ENCODE data around the gene SPINK4. TPM values are rescaled to one million over a fixed set of nuclear protein-coding genes. Genes with fewer than 3 reads are reported as not detected.

The SPINK4 gene
- total RNA-seq, 4 donors from 2014 or later = not detected

DNA sequence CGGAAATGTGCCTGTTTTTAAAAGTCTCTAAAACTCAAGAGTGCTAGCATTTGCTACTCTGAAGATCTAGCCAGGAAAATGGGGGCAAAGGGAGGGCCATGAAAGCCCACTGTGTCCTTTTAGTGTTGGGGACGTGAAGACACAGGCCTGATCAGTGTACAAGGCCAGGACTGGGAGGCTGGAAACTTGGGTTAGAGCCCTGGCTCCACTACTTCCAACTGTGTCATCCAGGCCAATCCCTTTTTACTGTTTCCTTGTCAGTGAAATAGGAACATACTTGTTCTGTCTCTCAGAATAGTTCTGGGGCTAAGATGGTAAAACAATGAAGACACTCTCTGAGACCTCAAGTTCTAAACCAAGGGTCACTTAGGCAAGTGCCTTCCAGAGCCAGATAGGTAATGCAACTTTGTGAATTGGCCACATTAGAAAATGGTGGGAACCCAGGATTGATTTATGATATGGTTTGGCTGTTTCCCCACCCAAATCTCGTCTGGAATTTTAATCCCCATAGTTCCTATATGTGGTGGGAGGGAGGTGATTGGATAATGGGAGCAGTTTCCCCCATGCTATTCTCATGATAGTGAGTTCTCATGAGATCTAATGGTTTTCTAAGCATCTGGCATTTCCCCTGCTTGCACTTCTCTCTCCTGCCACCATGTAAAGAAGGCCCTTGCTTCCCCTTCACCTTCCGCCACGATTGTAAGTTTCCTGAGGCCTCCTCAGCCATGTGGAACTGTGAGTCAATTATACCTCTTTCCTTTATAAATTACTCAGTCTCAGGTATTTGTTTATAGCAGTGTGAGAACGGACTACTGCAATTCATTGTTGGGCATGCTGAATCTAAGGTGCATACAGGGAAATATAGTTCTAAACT, 42.5 kb upstream of the SPINK4 start:
- DNase-seq = no peak
- TF ChIP-seq POLR2A (IDR thresholded peaks at IDR 0.05) = no peak
- TF ChIP-seq, protein P1, sequence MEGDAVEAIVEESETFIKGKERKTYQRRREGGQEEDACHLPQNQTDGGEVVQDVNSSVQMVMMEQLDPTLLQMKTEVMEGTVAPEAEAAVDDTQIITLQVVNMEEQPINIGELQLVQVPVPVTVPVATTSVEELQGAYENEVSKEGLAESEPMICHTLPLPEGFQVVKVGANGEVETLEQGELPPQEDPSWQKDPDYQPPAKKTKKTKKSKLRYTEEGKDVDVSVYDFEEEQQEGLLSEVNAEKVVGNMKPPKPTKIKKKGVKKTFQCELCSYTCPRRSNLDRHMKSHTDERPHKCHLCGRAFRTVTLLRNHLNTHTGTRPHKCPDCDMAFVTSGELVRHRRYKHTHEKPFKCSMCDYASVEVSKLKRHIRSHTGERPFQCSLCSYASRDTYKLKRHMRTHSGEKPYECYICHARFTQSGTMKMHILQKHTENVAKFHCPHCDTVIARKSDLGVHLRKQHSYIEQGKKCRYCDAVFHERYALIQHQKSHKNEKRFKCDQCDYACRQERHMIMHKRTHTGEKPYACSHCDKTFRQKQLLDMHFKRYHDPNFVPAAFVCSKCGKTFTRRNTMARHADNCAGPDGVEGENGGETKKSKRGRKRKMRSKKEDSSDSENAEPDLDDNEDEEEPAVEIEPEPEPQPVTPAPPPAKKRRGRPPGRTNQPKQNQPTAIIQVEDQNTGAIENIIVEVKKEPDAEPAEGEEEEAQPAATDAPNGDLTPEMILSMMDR (IDR thresholded peaks at IDR 0.05) = peak in 2 of 6 experiments; percentile 26 to 40
- no peaks in the 10 kb centered on the region for H3K36me3 ChIP-seq
- H3K4me1 ChIP-seq = peaks cover 13 to 28% (median 18%) of the 10 kb centered on the region in 3 donors
- H3K27me3 ChIP-seq = no peaks in the 10 kb centered on the region
- peak overlapping the region; percentile 5 to 56 (median 50) for H3K27ac ChIP-seq
- H3K9me3 ChIP-seq = no peaks in the 10 kb centered on the region
- WGBS, 2 donors = 41 to 49% methylated on average over 6 of the region's 6 CpGs
- no peak overlapping the region for H3K4me3 ChIP-seq
- intact Hi-C loops (cut with DNase I) = no loop called here

DNA sequence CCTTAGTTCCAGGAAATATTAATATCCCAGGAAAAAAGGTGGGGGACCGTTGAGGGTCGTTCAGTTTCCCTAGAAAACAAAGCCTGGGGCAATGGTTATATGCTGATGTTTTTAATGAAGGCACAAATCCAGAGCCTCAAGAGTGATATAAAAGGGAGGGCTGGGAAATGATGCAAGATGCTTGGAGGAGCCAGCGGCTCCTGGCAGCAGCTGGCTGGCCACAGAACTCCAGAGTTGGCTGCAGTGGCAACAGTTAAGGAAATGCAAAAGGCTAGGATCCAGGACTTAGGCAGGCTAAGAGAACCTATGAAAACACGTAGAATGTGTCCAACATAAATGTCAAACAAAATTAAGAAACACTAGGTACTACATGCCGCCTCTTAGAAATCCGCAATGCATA, 41.8 kb upstream of the SPINK4 start:
- H3K27me3 ChIP-seq = no peaks in the 10 kb centered on the region
- no peaks in the 10 kb centered on the region for H3K36me3 ChIP-seq
- H3K4me1 ChIP-seq = peaks cover 13 to 28% (median 18%) of the 10 kb centered on the region in 3 donors
- DNase-seq = no peak
- TF ChIP-seq, protein P1 (IDR thresholded peaks at IDR 0.05) = no peak
- intact Hi-C loops (cut with DNase I) = no loop called here
- H3K9me3 ChIP-seq = no peaks in the 10 kb centered on the region
- no peak overlapping the region for H3K4me3 ChIP-seq
- WGBS, 2 donors = 42 to 53% methylated on average over 6 of the region's 6 CpGs
- H3K27ac ChIP-seq = peak overlapping the region in 3 of 4 donors; percentile 49 to 56 (median 52)

DNA sequence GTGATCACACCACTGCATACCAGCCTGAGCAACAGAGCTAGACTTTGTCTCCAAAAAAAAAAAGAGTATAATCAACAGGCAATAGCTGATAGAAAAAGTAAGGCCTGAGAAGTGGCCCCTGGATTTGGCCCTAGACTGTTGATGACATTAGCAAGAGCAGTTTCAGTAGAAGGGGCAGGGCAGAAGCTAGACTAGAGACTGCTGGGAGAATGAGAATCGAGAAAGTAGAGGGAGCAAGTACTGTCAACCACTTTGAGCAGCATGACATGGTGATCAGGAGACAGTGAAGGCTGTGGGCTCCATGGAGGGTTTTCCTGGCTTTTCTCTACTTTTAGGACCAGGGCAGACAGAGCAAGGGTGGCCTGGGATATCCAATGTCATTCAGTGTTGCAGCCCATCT, 37.9 kb upstream of the SPINK4 start:
- Histone ChIP-seq H3K27ac (peak overlapping the region in 1 of 4 donors; percentile 9), H3K9me3 (no peaks in the 10 kb centered on the region), H3K4me3 (no peak overlapping the region), H3K36me3 (no peaks in the 10 kb centered on the region), H3K27me3 (no peaks in the 10 kb centered on the region), H3K4me1 (peaks cover 13 to 18% (median 16%) of the 10 kb centered on the region in 3 donors)
- no peak for DNase-seq
- intact Hi-C loops (cut with DNase I) = no loop called here
- 84 to 89% methylated on average over 1 of the region's 1 CpG for WGBS, 2 donors
- TF ChIP-seq, protein P1 (IDR thresholded peaks at IDR 0.05) = no peak
- no peak for TF ChIP-seq POLR2A (IDR thresholded peaks at IDR 0.05)

DNA sequence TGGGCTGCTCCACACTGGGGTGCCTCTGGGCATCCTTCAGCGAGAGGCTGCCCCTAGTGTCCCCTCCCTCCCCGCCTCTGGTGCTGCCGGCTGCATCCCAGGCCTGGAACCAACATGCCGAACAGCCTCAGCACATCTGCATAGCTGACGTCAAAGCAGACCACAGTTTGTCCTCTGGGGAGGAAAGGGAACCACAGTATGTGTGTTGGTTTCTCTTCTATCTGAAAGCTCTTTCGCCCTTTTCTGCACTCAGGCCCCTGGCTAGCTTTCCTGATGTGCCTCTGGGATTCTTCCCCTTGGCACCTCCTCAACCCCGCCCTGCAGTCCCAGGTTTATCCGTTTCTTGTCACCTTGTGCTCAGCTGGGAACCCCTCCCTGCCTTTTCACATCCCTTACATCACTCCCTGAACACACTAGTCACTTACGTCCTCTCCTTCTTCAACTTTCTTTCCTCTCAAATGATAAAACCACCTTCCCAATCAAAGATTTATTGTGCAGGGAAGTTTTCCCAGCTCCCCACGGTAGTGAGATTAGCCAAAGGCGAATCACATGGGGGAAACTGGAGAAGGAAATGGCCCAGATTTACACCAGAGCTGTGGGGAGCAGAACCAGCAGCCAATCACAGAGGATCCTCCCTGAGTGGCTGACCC, 37.3 kb upstream of the SPINK4 start:
- intact Hi-C loops (cut with DNase I) = no loop called here
- 53 to 68% methylated on average over 11 of the region's 11 CpGs for WGBS, 2 donors
- peak overlapping the region in 2 of 4 donors; percentile 2 to 39 for H3K27ac ChIP-seq
- TF ChIP-seq POLR2A (IDR thresholded peaks at IDR 0.05) = peak in 1 of 4 donors; percentile 17
- TF ChIP-seq, protein P1 (IDR thresholded peaks at IDR 0.05) = no peak
- H3K4me3 ChIP-seq = no peak overlapping the region
- H3K27me3 ChIP-seq = no peaks in the 10 kb centered on the region
- H3K4me1 ChIP-seq = peaks cover 7 to 11% (median 10%) of the 10 kb centered on the region in 3 donors
- no peaks in the 10 kb centered on the region for H3K9me3 ChIP-seq
- H3K36me3 ChIP-seq = no peaks in the 10 kb centered on the region
- no peak for DNase-seq

DNA sequence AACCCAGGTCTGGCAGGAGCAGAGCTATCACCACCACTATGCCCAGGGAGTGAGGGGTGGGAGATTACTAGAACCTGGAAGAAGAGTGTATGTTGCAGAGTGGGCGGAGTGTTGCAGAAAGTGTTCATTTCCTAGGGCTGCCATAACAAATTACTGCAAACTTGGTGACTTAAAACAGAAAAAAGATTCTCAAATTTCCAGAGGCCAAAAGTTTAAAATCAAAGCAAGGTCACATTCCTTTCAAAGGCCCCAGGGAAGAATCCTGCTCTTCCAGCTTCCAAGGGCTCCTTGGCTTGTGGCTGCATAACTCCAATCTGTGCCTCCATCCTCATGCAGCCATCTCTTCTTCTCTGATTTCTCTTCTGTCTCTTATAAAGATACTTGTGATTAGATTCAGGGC, 30.6 kb upstream of the SPINK4 start:
- H3K27me3 ChIP-seq = no peaks in the 10 kb centered on the region
- intact Hi-C loops (cut with DNase I) = no loop called here
- no peak overlapping the region for H3K4me3 ChIP-seq
- H3K27ac ChIP-seq = no peak overlapping the region
- TF ChIP-seq POLR2A (IDR thresholded peaks at IDR 0.05) = no peak
- TF ChIP-seq, protein P1 (IDR thresholded peaks at IDR 0.05) = no peak
- 95 to 100% methylated on average over 1 of the region's 1 CpG for WGBS, 2 donors
- DNase-seq = no peak
- no peaks in the 10 kb centered on the region for H3K36me3 ChIP-seq
- no peaks in the 10 kb centered on the region for H3K9me3 ChIP-seq
- H3K4me1 ChIP-seq = peaks cover 0 to 18% (median 0%) of the 10 kb centered on the region in 3 donors
